Endothelial cell of umbilical vein (primary cell): ENCODE results near the gene PPY. TPM values are rescaled to one million over a fixed set of nuclear protein-coding genes. Genes with fewer than 3 reads are reported as not detected.

Source experiments
- BruUV-seq: library from RNA; stranded (reverse); fragments of 400-500 nt; replicated peaks from 2 replicates; lab custom pipeline; 2021; lab: Mats Ljungman, UMichigan
- CTCF ChIA-PET: fragments of 300-600, 350-600 bp; sonication (Branson Sonifier 250); formaldehyde crosslinking; loops from one replicate; lab custom pipeline; 2021; ENCODE audit warnings: antibody characterized with exemption, inconsistent platforms; lab: Charles Lee
- POLR2A ChIA-PET: fragments of 300-600, 350-600 bp; sonication (Branson Sonifier 250); formaldehyde crosslinking; loops from one replicate; lab custom pipeline; 2021; ENCODE audit warnings: antibody characterized with exemption, inconsistent platforms; lab: Charles Lee
- DNase-seq: peaks from one replicate; pipeline ENCODE4 v3.0.0-alpha.2; 2011; ENCODE audit warnings: low read depth, low spot score
- FAIRE-seq: peaks from 2 replicates; lab custom pipeline; 2011; peaks lifted over from hg19 to GRCh38; lab: Jason Lieb, UNC
- H2AFZ ChIP-seq: 2 replicates; pipeline ENCODE4 v1.6.0; 2012; ENCODE audit warnings: low read depth, low read length, control low read depth, inconsistent platforms
- H3K27ac ChIP-seq: 2 replicates; pipeline ENCODE4 v1.5.1; 2011; ENCODE audit warnings: low read depth, mild to moderate bottlenecking, control low read depth, low read length, moderate library complexity; ENCODE audit not compliant: insufficient read depth
- H3K27me3 ChIP-seq, 2 experiments: 2 replicates each; pipeline versions ENCODE4 v1.6.0 to v1.6.1; 2011; ENCODE audit warnings: low read length in 2 of 2, mixed read lengths in 1 of 2; ENCODE audit not compliant: control insufficient read depth in 2 of 2, insufficient read depth in 2 of 2
- H3K36me3 ChIP-seq, 2 experiments: 2 replicates in 1 of 2; 3 replicates in 1 of 2; pipeline ENCODE4 v1.5.1; 2011; ENCODE audit warnings: low read length in 2 of 2, mild to moderate bottlenecking in 1 of 2, moderate library complexity in 1 of 2; ENCODE audit not compliant: control insufficient read depth in 2 of 2, insufficient read depth in 2 of 2; ENCODE audit errors: extremely low read depth in 1 of 2
- H3K4me1 ChIP-seq: 3 replicates; pipeline ENCODE4 v1.5.1; 2011; ENCODE audit warnings: mild to moderate bottlenecking, low read length; ENCODE audit not compliant: control insufficient read depth, insufficient read depth; ENCODE audit errors: extremely low read depth
- H3K4me2 ChIP-seq: 2 replicates; pipeline ENCODE4 v1.6.1; 2011; ENCODE audit warnings: low read length, control low read depth, mixed read lengths; ENCODE audit not compliant: insufficient read depth
- H3K4me3 ChIP-seq, 3 experiments: fragments of 200-600 bp in 1 of 3; sonication (generic), shearing (Covaris generic) in 1 of 3; replicated peaks in 1 of 3; 2 replicates each; pipeline ENCODE4 v1.5.1; 2011 to 2016; ENCODE audit warnings: control low read depth in 3 of 3, low read length in 3 of 3, mild to moderate bottlenecking in 2 of 3, inconsistent platforms in 1 of 3, low read depth in 1 of 3, moderate library complexity in 1 of 3; ENCODE audit not compliant: insufficient read depth in 1 of 3
- H3K79me2 ChIP-seq: 2 replicates; pipeline ENCODE4 v1.6.0; 2012; ENCODE audit warnings: low read length, inconsistent platforms; ENCODE audit not compliant: control insufficient read depth, insufficient read depth
- H3K9ac ChIP-seq: replicated peaks from 2 replicates; pipeline ENCODE3; 2011; ENCODE audit warnings: low read length, control low read depth; ENCODE audit not compliant: insufficient read depth; ENCODE audit errors: extremely low read depth
- H3K9me1 ChIP-seq: replicated peaks from 3 replicates; pipeline ENCODE4 v1.6.0; 2011; ENCODE audit warnings: mild to moderate bottlenecking, low read length; ENCODE audit not compliant: control insufficient read depth, insufficient read depth; ENCODE audit errors: extremely low read depth
- H3K9me3 ChIP-seq: replicated peaks from 2 replicates; pipeline ENCODE4 v1.5.1; 2012; ENCODE audit warnings: low read length, inconsistent platforms; ENCODE audit not compliant: control insufficient read depth, insufficient read depth
- H4K20me1 ChIP-seq: replicated peaks from 2 replicates; pipeline ENCODE3; 2011; ENCODE audit warnings: mild to moderate bottlenecking, low read length; ENCODE audit not compliant: control insufficient read depth, insufficient read depth; ENCODE audit errors: extremely low read depth
- EZH2 ChIP-seq: IDR thresholded peaks from 2 replicates; pipeline ENCODE4 v1.6.1; 2012; ENCODE audit warnings: borderline replicate concordance, low read depth, mild to moderate bottlenecking, moderate library complexity, low read length, inconsistent platforms; ENCODE audit not compliant: severe bottlenecking
- FOS ChIP-seq: IDR thresholded peaks from 2 replicates; pipeline ENCODE4 v1.6.1; 2011; ENCODE audit warnings: mild to moderate bottlenecking, low read length, moderate library complexity, borderline replicate concordance; ENCODE audit not compliant: insufficient read depth
- GATA2 ChIP-seq: IDR thresholded peaks from 2 replicates; pipeline ENCODE4 v1.7.0; 2011; ENCODE audit warnings: low read depth, mild to moderate bottlenecking, moderate library complexity, mixed read lengths, low read length; ENCODE audit not compliant: insufficient read length, insufficient read depth
- JUN ChIP-seq: IDR thresholded peaks from 2 replicates; pipeline ENCODE4 v1.6.1; 2011; ENCODE audit warnings: borderline replicate concordance, low read depth; ENCODE audit not compliant: insufficient read length, insufficient read depth
- MYC ChIP-seq: IDR thresholded peaks from one replicate; pipeline ENCODE4 v1.6.1; 2011; ENCODE audit warnings: mild to moderate bottlenecking, low read depth, low read length
- POLR2A ChIP-seq: IDR thresholded peaks from 2 replicates; pipeline ENCODE4 v1.6.1; 2012; ENCODE audit warnings: low read depth, mild to moderate bottlenecking, control low read depth, low read length
- POLR2AphosphoS5 ChIP-seq: IDR thresholded peaks from 2 replicates; pipeline ENCODE4 v1.6.1; 2012; ENCODE audit warnings: low read depth, mild to moderate bottlenecking, control low read depth, low read length, moderate library complexity; ENCODE audit not compliant: insufficient read depth
- dilution Hi-C: fragments of 300-500 bp; cut with MboI; formaldehyde crosslinking; loops from one replicate; pipeline ENCODE4 v1.15.0; 2019; ENCODE audit warnings: low sequenced_read_pairs; ENCODE audit not compliant: extremely low pct_ligation_motif_present
- intact Hi-C: fragments of 100-400 bp; cut with micrococcal nuclease; formaldehyde crosslinking; loops from one replicate; pipeline ENCODE4 v1.10.0; 2022
- polyA plus RNA-seq, 4 experiments: library from polyadenylated mRNA; depleted of rRNA in 3 of 4; stranded (reverse) in 3 of 4; unstranded in 1 of 4; fragments of >200 nt; gene quantifications; 2 replicates each; pipeline versions ENCODE4 v1.2.1 to v1.2.3, GENCODE V29; 2011 to 2012; ENCODE audit warnings: missing spikeins in 1 of 4
- total RNA-seq: library from RNA; stranded (reverse); gene quantifications from 2 replicates; pipeline ENCODE4 v1.2.3, GENCODE V29; 2021
- TF ChIP-seq, protein P1 (sequence below), 2 donors: IDR thresholded peaks; 1 replicate in 1 of 2; 2 replicates in 1 of 2; pipeline ENCODE4 v1.5.1; 2011; ENCODE audit warnings: low read length in 2 of 2, mild to moderate bottlenecking in 2 of 2, moderate library complexity in 2 of 2, control low read depth in 1 of 2, inconsistent platforms in 1 of 2, low read depth in 1 of 2; ENCODE audit not compliant: insufficient read depth in 1 of 2; ENCODE audit errors: extremely low read depth in 1 of 2
- TF ChIP-seq, protein P2 (sequence below): IDR thresholded peaks from 2 replicates; pipeline ENCODE4 v1.6.1; 2011; ENCODE audit not compliant: insufficient read depth, insufficient read length

The PPY gene
- total and polyA plus RNA-seq, 2 donors (not counting 3 experiments of a cell fraction or from before 2014, with no cell fraction given), result not detected

DNA sequence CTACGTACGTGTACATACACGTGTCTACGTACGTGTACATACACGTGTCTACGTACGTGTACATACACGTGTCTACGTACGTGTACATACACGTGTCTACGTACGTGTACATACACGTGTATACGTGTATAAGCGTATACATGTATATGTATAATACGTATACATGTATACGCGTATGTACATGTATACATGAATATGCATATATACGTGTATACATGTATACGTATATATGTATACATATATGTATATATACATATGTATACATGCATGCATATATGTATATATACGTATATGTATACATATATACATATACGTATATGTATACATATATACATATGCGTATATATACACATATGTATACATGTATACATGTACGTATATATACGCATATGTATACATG, 33.6 kb upstream of the PPY start:
- dilution Hi-C loops, result no loop called here

More for the DNA sequence above, 33.6 kb upstream of the PPY start:
- Histone ChIP-seq H3K9me1 (no peaks in the 10 kb centered on the region), H3K9ac (no peak overlapping the region), H3K79me2 (no peaks in the 10 kb centered on the region), H4K20me1 (no peaks in the 10 kb centered on the region), H3K4me1 (no peaks in the 10 kb centered on the region), H3K4me3 (no peak overlapping the region), H3K9me3 (no peaks in the 10 kb centered on the region), H2AFZ (no peak overlapping the region), H3K4me2 (no peak overlapping the region), H3K27me3 (peaks cover 13 to 14% of the 10 kb centered on the region in 2 experiments), H3K27ac (no peak overlapping the region), H3K36me3 (no peaks in the 10 kb centered on the region)
- TF ChIP-seq, protein P1, sequence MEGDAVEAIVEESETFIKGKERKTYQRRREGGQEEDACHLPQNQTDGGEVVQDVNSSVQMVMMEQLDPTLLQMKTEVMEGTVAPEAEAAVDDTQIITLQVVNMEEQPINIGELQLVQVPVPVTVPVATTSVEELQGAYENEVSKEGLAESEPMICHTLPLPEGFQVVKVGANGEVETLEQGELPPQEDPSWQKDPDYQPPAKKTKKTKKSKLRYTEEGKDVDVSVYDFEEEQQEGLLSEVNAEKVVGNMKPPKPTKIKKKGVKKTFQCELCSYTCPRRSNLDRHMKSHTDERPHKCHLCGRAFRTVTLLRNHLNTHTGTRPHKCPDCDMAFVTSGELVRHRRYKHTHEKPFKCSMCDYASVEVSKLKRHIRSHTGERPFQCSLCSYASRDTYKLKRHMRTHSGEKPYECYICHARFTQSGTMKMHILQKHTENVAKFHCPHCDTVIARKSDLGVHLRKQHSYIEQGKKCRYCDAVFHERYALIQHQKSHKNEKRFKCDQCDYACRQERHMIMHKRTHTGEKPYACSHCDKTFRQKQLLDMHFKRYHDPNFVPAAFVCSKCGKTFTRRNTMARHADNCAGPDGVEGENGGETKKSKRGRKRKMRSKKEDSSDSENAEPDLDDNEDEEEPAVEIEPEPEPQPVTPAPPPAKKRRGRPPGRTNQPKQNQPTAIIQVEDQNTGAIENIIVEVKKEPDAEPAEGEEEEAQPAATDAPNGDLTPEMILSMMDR (IDR thresholded peaks at IDR 0.05; ENCODE audit: extremely low read depth in 1 of 2, insufficient read depth in 1 of 2, low read depth in 1 of 2, low read length in 2 of 2), result no peak
- no peak for TF ChIP-seq POLR2AphosphoS5
- TF ChIP-seq JUN, result no peak
- TF ChIP-seq EZH2, result no peak
- TF ChIP-seq FOS, result no peak
- no peak for TF ChIP-seq MYC
- TF ChIP-seq GATA2, result no peak
- TF ChIP-seq, protein P2, sequence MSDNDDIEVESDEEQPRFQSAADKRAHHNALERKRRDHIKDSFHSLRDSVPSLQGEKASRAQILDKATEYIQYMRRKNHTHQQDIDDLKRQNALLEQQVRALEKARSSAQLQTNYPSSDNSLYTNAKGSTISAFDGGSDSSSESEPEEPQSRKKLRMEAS, result no peak
- no peak for TF ChIP-seq POLR2A
- no peak for DNase-seq
- intact Hi-C loops, result no loop called here
- ChIA-PET CTCF (interaction anchor here (0.9 to 2.8 kb wide), 2 partner anchors 32 to 67 kb away, joined by 3 to 11 read pairs; no protein-coding TSS in a partner anchor), POLR2A (no interaction called here)
- FAIRE-seq, result no peak
- BruUV-seq, result no TSS peak
